HG03558 (cell line): ENCODE data around the gene AMBRA1.
"Not testable (repeated sequence)": the region's sequence is repeated elsewhere in the genome, so short reads cannot be mapped to it uniquely, and the experiment has no call there.

Source experiments
- ATAC-seq: cut with Tn5 transposase; IDR thresholded peaks from one replicate; pipeline ENCODE4 v1.9.1; 2021; ENCODE audit warnings: moderate number of reproducible peaks; ENCODE audit not compliant: unreplicated experiment; ENCODE audit errors: extremely low read depth

The AMBRA1 gene

DNA sequence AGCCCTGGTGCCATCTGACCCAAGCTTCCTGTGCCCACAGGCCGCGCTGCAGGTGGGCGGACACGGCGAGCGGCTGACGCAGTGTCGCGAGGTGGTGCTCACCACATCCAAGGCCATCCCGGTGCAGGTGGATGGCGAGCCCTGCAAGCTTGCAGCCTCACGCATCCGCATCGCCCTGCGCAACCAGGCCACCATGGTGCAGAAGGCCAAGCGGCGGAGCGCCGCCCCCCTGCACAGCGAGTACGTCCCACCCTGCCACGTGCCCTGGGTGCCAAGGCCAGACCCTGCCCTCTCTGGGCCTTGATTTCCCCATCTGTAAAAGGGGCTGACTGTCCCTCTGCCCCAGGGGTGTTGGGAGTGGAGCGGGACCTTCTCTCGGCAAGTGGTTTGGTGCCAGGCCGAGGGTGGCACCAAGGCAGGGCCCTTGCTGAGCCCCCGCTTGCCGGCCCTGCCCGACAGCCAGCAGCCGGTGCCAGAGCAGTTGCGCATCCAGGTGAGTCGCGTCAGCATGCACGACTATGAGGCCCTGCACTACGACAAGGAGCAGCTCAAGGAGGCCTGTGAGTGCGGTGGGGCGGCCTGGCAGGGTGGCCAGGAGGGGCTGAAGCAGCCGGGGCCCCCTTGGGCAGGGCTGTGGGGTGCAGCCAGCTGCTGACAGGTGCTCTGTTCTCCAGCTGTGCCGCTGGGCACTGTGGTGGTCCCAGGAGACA lies 218.3 kb downstream of the AMBRA1 start:
- no peak for ATAC-seq

DNA sequence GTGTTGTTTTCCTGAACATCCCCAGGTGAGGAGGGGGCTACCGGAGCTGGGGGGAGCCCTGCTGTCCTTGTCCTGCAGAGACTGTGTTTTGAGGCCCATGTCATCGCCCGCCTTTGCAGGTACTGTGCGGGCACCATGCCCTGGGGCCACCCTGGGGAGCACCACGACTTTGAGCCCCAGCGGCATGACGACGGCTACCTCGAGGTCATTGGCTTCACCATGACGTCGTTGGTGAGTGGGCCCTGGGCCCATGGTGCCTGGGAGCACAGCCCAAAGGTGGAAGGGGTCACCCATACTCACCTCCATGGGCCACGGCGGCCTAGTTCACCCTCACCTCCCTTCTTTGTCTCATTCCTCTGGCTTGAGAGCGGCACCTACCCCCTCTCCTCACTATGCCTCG lies 219.0 kb downstream of the AMBRA1 start:
- no peak for ATAC-seq

DNA sequence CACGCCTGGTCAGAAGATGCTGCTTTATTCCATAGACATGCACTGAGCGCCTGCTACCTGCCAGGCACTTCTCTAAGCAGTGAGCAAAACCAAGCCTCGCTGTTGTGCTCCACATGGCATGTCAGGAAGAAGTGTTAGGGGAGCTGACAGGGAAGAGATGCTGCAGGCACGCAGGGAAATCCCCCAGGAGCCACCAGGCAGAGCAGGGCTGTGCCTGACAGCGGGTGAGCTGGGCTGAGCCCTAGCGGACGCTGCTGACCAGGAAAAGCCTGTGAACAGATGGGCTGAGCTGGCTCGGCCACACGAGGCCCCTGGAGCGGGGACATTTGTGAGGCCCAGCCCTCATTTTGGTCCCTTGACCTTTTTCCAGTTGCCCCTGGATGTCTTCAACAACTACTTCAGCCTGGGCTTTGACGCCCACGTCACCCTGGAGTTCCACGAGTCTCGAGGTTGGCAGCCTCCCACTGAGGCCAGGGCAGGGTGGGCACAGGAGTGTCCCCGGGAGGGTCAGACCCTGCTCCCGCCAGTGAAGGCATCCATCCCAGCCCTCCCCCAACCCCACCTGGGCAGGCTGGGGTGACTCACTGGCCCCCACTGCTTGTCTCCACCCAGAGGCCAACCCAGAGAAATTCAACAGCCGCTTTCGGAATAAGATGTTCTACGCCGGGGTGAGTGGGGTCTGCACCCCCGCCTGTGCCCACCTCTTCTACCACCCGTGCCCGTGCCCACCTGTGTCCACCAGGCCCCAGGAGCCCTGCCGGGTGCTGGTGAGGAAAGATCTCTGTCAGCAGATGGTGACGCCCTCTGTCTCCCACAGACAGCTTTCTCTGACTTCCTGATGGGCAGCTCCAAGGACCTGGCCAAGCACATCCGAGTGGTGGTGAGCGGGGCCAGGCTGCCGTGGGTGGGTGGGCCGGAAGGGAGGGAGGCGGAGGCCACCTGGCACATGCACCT lies 219.8 kb downstream of the AMBRA1 start:
- no peak for ATAC-seq

DNA sequence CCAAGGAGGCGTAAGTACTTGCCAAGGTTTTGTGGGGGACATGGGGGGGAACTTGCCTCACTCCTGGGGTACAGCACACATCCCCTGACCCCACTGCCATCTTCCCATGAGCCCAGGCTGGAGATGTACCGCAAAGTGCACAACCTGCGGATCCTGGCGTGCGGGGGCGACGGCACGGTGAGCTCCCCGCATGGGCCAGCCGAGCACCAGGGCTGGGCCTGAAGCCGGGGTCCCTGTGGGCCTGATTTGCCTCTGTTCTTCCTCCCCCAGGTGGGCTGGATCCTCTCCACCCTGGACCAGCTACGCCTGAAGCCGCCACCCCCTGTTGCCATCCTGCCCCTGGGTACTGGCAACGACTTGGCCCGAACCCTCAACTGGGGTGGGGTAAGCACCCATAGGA lies 221.3 kb downstream of the AMBRA1 start:
- not testable (repeated sequence) for ATAC-seq

DNA sequence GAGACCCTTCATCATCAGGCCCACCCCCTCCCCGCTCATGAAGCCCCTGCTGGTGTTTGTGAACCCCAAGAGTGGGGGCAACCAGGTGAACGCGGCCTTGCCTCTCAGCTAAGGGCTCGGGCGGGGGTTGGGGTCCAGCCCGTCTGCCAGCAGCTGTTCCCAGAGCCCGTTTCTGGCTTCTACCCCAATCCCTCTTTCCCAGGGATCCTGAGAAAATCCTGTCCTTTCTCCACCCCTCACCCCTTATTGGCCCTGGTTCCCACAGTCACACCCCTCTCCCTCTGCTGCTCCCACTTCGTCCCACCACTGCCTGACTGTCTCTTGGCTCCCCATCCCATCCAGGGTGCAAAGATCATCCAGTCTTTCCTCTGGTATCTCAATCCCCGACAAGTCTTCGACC lies 221.7 kb downstream of the AMBRA1 start:
- ATAC-seq = no peak

DNA sequence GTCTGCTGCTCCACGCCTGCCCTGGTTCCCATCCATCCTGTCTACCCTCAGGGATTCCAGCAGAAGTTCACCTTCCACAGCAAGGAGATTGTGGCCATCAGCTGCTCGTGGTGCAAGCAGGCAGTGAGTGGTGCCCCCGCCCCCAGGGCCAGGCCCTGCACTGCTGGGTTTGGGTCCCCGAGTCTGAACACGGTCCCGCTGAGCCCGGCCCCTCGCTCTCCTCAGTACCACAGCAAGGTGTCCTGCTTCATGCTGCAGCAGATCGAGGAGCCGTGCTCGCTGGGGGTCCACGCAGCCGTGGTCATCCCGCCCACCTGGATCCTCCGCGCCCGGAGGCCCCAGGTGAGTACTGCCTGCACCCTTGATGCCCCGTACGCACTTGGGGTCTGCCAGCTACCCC lies 222.6 kb downstream of the AMBRA1 start:
- not testable (repeated sequence) for ATAC-seq

DNA sequence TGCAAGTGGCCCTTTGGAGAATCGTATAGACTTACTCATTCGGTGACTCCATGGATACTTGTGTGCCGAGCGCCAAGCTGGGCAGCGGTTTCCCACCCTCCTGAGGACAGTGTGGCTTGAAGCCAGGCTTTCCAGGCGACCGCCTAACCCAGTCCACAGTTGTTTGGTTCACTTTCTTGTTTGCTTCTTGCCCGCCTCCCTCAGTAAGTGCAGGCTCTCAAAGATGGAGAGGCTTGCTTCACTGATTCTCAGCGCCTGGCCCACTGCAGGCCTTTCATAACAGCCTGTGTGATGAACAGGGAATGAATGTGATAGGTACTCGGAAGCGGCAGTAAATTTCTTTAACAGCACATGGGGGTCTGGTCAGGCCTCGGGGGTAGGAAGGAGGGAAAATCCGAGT lies 223.6 kb downstream of the AMBRA1 start:
- no peak for ATAC-seq

DNA sequence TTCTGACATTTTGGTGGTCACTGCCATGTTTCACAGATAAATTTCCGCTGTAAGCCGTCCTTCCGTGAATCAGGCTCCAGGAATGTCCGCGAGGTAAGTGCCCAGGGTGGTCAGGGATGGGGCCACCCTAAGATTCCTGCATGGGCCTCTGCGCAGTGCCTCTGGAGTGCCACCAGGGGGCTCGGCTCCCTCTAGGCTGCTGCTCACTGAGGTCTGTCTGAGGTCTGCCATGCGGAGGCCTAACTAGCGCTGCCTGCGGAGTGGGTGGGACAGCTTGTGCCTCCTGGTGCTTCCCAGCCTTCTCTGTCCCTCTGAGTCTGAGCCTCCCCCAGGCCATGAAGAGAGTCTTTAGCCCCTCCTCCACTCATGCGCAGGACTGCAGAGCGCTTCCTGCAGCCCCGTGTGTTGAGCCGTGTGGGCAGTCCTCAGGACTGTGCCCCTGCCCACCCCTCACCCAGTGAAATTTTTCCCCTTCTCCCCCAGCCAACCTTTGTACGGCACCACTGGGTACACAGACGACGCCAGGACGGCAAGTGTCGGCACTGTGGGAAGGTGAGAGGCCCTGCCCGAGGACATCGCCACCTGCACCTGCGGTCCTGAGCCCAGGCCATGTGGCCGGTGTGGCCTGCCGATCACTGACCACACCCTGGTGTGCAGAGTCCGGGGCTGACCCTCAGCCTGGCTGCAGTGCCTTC lies 224.2 kb downstream of the AMBRA1 start:
- ATAC-seq = no peak

DNA sequence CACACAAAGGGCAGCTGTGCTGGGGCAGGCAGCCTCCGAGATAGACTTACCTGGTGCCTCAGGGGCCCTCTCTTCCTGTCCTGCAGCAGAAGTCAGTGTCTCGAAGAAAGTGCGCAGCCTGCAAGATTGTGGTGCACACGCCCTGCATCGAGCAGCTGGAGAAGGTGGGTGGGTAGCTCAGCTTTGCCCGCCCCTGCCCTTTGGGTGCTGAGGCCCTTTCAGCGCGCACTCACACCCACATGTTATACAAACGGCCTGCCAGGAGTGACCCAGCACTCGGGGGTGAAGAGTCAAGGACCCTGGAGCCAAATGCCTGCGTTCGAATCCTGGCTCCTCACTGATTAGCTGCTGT lies 225.9 kb downstream of the AMBRA1 start:
- ATAC-seq = no peak

DNA sequence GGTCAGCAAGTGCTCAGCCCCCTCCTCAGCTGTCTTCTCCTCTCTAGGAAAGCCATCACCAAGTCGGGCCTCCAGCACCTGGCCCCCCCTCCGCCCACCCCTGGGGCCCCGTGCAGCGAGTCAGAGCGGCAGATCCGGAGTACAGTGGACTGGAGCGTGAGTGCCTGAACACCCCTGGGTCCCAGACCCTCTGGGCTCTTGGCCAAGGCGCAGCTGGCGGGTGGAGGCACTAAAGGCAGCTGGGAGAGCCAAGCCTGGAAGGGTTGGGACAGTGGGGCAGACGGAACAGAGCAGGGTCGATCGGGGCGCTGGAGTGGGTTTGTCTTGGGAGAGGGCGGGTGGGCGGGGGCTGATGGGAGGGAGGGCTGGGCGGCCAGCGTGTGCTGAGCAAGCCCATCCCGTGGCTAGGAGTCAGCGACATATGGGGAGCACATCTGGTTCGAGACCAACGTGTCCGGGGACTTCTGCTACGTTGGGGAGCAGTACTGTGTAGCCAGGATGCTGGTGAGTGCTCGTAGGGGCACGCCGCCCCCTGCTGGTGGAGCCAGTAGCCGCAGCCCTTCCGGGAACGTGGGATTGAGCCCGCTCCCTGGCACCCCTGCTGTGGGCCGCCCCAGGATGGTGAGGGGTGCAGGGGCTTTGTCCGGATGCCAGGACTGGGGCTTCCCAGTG lies 226.4 kb downstream of the AMBRA1 start:
- no peak for ATAC-seq

DNA sequence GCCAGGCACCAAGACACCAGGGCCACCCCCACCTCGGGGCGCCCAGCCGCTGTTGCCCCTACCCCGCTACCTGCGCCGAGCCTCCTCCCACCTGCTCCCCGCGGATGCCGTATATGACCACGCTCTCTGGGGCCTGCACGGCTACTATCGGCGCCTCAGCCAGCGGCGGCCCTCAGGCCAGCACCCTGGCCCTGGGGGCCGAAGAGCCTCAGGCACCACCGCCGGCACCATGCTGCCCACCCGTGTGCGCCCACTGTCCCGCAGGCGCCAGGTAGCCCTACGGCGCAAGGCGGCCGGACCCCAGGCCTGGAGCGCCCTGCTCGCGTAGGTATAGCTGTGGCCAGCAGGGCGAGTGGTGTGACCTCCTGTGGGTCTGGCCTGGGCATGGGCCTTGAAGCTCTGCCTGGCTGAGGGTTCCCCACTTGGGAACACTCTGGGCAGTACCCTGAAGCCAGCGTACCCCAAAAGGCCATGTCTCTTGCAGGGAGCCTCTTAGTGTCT lies 227.1 kb downstream of the AMBRA1 start:
- ATAC-seq = no peak

DNA sequence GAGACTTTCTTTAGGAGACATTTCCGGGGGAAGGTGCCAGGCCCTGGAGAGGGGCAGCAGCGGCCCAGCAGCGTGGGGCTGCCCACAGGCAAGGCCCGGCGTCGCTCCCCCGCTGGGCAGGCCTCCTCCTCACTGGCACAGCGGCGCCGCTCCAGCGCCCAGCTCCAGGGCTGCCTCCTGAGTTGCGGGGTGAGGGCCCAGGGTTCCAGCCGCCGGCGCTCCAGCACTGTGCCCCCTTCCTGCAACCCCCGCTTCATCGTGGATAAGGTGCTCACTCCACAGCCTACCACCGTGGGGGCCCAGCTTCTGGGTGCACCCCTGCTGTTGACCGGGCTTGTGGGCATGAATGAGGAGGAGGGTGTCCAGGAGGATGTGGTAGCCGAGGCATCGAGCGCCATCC lies 227.6 kb downstream of the AMBRA1 start:
- ATAC-seq = no peak

DNA sequence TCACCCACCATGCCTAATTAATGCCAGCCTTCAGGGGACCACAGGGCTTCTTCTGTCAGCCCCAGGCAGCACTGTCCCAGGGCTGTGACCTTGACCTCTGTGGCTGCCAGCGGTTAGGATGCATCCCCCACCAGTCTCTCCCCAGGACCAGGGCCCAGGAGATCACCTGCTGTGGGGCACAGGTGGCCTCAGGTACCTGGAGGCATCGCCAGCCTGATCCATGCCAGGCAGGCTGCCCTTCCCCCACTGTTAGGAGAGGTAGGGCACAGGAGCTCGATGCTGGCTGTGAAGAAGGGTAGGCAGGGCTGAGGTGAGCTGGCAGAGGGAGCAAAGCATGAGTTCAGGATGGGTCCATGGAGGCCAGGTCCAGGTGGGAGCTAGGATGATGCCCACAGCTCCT lies 229.0 kb downstream of the AMBRA1 start:
- ATAC-seq = no peak

DNA sequence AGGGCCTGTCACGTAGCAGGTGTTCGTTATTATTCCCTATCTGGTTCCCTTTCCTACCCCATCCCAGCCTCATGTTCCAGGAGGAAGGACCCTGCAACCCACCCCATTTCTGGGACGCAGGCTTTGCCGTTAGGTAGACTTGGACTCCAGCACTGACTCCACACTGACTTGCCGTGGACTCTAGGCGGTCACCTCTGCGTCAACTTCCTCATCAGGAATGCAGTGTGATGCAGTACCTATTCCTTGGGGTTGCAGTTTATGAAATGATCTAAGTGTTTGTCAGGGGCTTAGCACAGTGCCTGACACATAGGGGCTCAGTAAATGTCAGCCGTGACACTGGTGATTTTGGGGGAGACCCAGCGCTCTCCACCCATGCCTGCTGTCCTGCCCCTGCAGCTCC lies 229.8 kb downstream of the AMBRA1 start:
- no peak for ATAC-seq

DNA sequence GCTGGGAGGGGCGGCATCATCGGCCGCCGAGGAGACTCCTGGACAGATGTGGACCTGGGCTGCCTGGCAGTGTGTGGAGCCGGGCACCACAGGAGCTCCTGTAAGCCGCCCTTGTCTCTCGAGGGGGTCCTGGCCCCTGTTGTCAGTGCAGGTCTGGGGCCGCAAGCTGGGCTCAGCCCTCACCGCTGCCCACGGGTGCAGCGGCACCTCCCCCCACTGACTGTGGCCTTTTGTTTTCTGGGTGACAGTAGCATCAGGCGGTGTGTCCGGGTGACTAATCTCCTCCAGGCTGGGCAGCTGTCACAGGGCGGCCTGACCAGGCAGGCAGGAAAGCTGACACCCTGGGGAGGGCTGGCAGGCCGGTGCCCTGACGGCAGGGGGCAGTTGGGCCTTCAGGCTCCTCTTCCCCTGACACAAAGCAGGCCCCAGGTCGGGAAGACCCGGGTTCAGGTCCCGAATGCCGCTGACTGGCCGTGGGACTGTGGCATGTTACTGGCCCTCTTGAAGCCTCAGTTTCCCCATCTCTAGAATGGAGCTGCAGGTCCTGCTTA lies 230.3 kb downstream of the AMBRA1 start:
- ATAC-seq = no peak

DNA sequence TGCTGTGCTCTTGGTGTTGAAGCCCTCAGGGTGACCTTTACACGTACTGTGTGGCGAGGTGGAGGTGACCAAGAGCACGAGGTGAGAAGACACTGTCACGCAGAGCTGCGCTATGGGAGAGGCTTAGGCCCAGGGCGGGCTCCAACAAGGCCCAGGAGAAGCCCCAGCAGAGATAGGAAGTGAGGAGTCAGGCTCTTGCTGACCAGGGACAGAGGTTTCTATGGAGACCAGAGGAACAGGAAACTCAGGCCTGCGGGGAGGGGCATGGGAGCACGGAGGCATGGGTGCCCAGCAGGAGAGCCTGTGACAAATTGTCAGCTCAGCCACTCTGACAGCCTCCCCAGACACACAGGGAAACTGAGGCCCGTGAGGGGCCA lies 230.8 kb downstream of the AMBRA1 start:
- no peak for ATAC-seq

DNA sequence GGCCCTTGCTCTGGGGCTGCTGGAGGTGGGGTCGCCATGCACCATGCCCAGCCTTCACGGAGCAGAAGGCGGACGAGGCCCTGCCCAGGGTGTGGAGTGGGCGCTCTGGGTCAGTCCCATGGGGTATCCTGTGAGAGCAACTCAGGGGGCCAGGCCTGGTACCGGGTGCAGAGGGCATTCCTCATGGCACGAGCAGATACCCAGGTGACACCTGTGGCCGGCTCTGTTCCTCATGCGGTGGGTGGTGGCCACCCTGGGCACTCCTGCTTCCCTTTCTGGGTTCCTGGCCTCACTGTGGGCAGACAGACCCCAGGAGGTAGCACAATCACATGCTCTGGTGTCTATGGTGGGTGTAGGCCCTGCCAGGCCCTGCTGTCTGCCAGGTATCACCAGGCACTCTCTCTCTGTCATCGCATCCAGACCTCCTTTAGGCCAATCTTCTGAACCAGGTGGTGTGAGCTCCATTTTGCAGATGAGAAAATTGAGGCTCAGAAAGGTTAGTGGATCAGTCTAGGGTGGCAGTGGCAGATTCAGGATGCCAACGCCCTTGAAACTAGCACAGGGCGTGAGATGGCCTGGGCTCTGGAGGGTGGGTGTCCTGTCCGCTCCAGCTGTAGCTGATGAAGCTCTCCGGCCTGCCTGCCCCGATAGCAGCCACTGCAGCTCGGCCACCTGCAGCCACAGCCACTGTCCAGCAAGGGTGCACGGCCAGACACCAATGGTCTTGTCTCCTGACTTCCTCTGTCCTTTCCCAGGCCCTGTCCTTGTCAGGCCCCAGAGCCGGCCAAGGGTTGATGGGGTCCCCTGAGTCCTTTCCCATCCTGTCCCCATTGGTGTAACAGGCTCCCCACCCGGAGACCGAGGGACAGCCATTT lies 231.4 kb downstream of the AMBRA1 start:
- ATAC-seq = no peak

DNA sequence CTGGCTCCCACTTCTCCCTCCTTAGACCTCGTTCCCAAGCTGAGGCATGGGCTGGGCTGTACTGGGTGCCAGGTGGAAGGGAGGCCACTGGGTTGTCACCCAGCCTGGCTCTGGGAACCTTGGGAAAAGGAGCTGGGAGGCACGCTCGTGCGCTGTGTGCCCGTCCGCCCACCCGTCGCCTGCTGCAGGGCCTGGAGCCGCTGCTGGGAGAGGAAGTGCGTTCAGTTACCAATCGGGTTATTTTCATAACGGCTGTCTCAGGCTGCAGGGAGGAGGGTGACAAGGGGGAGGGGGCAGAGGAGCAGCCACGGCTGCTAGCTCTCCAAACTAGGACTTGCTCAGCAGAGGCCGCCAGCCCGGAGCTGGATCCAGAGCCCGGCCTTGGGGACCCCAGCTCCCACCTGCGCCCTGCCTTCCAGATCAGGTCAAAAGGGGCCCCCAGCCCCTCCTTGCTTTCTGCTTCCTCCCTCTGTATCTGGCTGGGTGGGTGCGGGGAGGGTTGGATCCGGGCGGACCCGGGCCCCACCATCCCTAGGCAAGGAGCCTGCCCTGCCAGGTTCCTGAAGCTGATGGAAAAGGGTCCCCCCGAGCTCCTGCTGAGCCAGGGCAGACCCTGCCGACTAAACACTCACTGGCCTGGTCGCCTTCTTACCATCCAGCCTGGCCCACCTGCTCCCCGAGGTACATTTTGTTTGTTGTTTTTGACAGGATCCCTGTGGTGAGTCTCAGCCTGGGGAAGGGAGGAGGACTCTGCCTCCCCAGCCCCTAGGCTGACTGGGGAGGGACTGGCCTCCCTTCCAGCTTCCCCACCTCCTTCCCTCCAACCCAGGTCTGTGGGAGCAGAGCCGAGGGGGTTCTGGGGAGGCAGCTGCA lies 232.3 kb downstream of the AMBRA1 start:
- peak; percentile 69 for ATAC-seq
